ENCODE measurements around the gene CMTM4.
"Not testable (repeated sequence)": the region's sequence is repeated elsewhere in the genome, so short reads cannot be mapped to it uniquely, and the experiment has no call there.

CMTM4 gene

GRCh38 chr16:66568355-66568754 lies 128.2 kb downstream of the CMTM4 start:
- Histone ChIP-seq H3K36me3 (peaks cover 7% of the 10 kb centered on the region; the same call in 1 of the 2 replicates), H3K27me3 (no peaks in the 10 kb centered on the region), H3K4me3 (ENCODE audit: low read depth, low read length) (no peak overlapping the region), H3K9me3 (no peaks in the 10 kb centered on the region), H3K4me1 (no peaks in the 10 kb centered on the region)
- TF ChIP-seq CTCF (IDR thresholded peaks at IDR 0.05; ENCODE audit: low read depth, low read length): no peak
- DNase-seq: no peak

DNA sequence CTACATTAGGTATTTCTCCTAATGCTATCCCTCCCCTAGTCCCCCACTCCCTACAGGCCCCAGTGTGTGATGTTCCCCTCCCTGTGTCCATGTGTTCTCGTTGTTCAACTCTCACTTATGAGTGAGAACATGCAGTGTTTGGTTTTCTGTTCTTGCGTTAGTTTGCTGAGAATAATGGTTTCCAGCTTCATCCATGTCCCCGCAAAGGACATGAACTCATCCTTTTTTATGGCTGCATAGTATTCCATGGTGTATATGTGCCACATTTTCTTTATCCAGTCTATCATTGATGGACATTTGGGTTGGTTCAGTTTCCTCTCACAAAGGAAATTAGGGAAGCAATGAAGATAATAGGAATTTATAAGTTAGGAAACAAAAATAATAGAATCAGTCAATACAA lies 129.3 kb downstream of the CMTM4 start:
- not testable (repeated sequence) for H3K9me3 ChIP-seq; DNase-seq; H3K36me3 ChIP-seq; H3K4me1 ChIP-seq; H3K27me3 ChIP-seq; H3K4me3 ChIP-seq (ENCODE audit: low read depth, low read length)

GRCh38 chr16:66566051-66566901 lies 130.3 kb downstream of the CMTM4 start, which contains the start of gene CMTM1:
TSS of gene CMTM1 (plus strand) at chr16:66566439. CDS start at chr16:66566514, 75 bp downstream.
- Histone ChIP-seq H3K36me3 (peaks cover 7% of the 10 kb centered on the region; the same call in 1 of the 2 replicates), H3K9me3 (no peaks in the 10 kb centered on the region)
- TF ChIP-seq CTCF (IDR thresholded peaks at IDR 0.05; ENCODE audit: low read depth, low read length): no peak

More at GRCh38 chr16:66566051-66566901, 130.3 kb downstream of the CMTM4 start, which contains the start of gene CMTM1:
- Histone ChIP-seq H3K27me3 (no peaks in the 10 kb centered on the region), H3K4me3 (ENCODE audit: low read depth, low read length) (no peak within 1 kb of the TSS), H3K4me1 (no peaks in the 10 kb centered on the region)
- DNase-seq: no peak
